ENCODE data around the gene ADD1.

The ADD1 gene

DNA sequence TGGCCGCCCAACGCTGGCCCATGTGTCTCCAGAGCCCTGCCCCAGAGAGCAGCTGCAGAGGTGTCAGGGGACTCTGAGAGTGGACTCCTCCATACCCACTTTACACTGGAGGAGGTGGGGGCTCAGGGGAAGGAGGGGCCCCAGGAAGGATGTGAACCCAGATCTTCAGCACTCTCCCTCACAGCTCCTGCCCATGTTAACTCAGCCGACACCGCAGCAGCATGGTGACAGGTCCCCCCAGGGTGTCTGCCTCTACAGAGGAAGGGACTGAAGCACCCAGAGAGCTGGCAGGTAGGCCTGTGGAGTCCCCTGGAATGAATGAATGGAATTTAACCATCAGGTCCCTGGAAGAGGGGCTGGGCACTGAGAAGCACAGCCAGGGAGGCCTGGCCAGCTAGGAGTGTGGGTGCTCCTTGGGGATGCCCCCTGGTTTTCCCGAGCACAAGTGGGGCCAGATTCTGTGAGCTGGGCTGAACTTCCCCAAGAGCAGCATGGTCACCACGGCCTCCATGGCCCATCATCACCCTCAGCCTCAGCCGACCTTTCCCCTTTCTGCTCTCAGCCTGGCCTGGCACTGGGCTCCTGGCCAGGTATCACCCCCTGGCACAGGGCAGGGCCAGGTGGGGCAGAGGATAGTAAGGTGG is 28.9 kb upstream of the ADD1 start:
- Histone ChIP-seq H3K4me3 (ENCODE audit: low read length in 2 of 2) (no peak overlapping the region), H3K36me3 (ENCODE audit: control insufficient read depth in 2 of 2, insufficient read depth in 2 of 2, low read length in 2 of 2) (no peaks in the 10 kb centered on the region), H3K9ac (ENCODE audit: low read depth in 1 of 2, low read length in 2 of 2) (no peak overlapping the region), H3K27me3 (ENCODE audit: control insufficient read depth in 2 of 2, insufficient read depth in 2 of 2, low read length in 2 of 2) (no peaks in the 10 kb centered on the region), H3K9me3 (ENCODE audit: control insufficient read depth in 2 of 2, low read length in 2 of 2) (no peaks in the 10 kb centered on the region), H3K4me1 (ENCODE audit: control insufficient read depth in 2 of 2, insufficient read depth in 2 of 2, low read length in 2 of 2) (peaks cover 23 to 25% of the 10 kb centered on the region in 2 donors), H3K27ac (ENCODE audit: low read depth in 2 of 2, low read length in 2 of 2) (no peak overlapping the region)

DNA sequence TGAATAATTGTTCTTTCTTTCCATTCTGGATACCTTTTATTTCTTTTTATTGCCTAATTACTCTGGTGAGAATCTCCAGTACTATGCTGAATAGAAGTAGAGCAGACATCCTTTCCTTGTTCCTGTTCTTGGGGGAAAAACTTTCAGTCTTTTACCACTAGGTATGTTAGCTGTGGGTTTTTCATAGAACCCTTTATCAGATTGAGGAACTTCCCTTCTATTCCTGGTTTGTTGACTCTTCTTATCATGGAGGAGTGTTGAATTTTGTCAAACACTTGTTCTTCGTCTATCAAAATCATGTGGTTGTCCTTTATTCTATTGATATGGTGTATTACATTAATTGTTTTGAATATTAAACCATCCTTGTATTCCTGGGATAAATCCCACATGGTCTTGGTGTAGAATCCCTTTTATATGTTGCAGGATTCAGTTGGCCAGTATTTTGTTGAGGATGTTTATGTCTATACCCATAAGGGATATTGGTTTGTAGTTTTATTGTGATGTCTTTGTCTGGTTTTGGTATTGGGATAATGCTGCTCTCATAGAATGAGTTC is 27.2 kb upstream of the ADD1 start:
- H3K4me3 ChIP-seq (ENCODE audit: low read length in 2 of 2) = no peak overlapping the region
- peaks cover 20% of the 10 kb centered on the region in 2 donors for H3K4me1 ChIP-seq (ENCODE audit: control insufficient read depth in 2 of 2, insufficient read depth in 2 of 2, low read length in 2 of 2)
- peaks cover 4 to 7% of the 10 kb centered on the region in 2 donors for H3K36me3 ChIP-seq (ENCODE audit: control insufficient read depth in 2 of 2, insufficient read depth in 2 of 2, low read length in 2 of 2)
- H3K9ac ChIP-seq (ENCODE audit: low read depth in 1 of 2, low read length in 2 of 2) = no peak overlapping the region
- H3K27me3 ChIP-seq (ENCODE audit: control insufficient read depth in 2 of 2, insufficient read depth in 2 of 2, low read length in 2 of 2) = no peaks in the 10 kb centered on the region
- H3K27ac ChIP-seq (ENCODE audit: low read depth in 2 of 2, low read length in 2 of 2) = no peak overlapping the region
- H3K9me3 ChIP-seq (ENCODE audit: control insufficient read depth in 2 of 2, low read length in 2 of 2) = no peaks in the 10 kb centered on the region

- no peaks in the 10 kb centered on the region for H3K9me3 ChIP-seq (ENCODE audit: control insufficient read depth in 2 of 2, low read length in 2 of 2)
- H3K4me3 ChIP-seq (ENCODE audit: low read length in 2 of 2) = peak overlapping the region in 1 of 2 donors; percentile 66
- H3K9ac ChIP-seq (ENCODE audit: low read depth in 1 of 2, low read length in 2 of 2) = no peak overlapping the region
- peaks cover 14 to 16% of the 10 kb centered on the region in 2 donors for H3K4me1 ChIP-seq (ENCODE audit: control insufficient read depth in 2 of 2, insufficient read depth in 2 of 2, low read length in 2 of 2)
- peaks cover 4 to 9% of the 10 kb centered on the region in 2 donors for H3K36me3 ChIP-seq (ENCODE audit: control insufficient read depth in 2 of 2, insufficient read depth in 2 of 2, low read length in 2 of 2)
- H3K27me3 ChIP-seq (ENCODE audit: control insufficient read depth in 2 of 2, insufficient read depth in 2 of 2, low read length in 2 of 2) = no peaks in the 10 kb centered on the region
- H3K27ac ChIP-seq (ENCODE audit: low read depth in 2 of 2, low read length in 2 of 2) = no peak overlapping the region
Measured at GRCh38 chr4:2817137-2817536, 26.5 kb upstream of the ADD1 start.

DNA sequence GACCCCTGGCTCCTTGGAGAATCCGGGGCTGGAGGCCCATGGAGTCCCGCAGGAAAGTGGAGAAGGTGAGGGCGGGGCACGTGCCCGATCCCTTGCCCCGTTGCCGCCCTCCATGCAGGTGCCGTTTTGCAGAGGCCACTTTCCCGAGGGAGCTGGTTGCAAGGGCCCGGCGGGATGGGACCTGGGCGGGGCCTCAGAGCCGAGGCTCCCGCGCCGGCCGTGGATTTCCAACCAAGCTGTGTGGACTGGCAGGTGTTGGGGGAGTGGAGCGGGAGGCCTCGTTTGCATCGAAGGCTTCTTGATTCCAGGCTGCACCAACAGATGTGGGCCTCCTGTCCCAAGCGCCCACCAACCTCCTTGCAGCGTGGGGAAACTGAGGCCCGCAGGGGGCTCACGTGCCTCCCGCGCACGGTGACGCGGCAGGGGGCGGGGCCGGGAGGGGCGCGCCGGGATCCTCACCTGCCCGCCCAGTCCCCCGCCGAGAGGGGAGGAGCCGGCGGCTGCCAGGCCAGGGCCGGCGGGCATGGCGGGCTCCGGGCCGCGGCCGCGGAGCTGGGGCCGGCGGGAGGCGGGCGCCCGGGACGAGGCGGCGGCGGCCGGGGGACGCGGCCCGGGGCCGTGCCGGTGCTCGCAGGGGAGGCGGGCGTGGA is 25.8 kb upstream of the ADD1 start:
- peaks cover 13 to 14% of the 10 kb centered on the region in 2 donors for H3K4me1 ChIP-seq (ENCODE audit: control insufficient read depth in 2 of 2, insufficient read depth in 2 of 2, low read length in 2 of 2)
- H3K4me3 ChIP-seq (ENCODE audit: low read length in 2 of 2) = peak overlapping the region; percentile 62 to 66
- peak overlapping the region in 1 of 2 donors; percentile 71 for H3K9ac ChIP-seq (ENCODE audit: low read depth in 1 of 2, low read length in 2 of 2)
- peak overlapping the region; percentile 11 to 32 for H3K27ac ChIP-seq (ENCODE audit: low read depth in 2 of 2, low read length in 2 of 2)
- H3K9me3 ChIP-seq (ENCODE audit: control insufficient read depth in 2 of 2, low read length in 2 of 2) = no peaks in the 10 kb centered on the region
- H3K27me3 ChIP-seq (ENCODE audit: control insufficient read depth in 2 of 2, insufficient read depth in 2 of 2, low read length in 2 of 2) = no peaks in the 10 kb centered on the region
- peaks cover 10 to 16% of the 10 kb centered on the region in 2 donors for H3K36me3 ChIP-seq (ENCODE audit: control insufficient read depth in 2 of 2, insufficient read depth in 2 of 2, low read length in 2 of 2)

- H3K4me3 ChIP-seq (ENCODE audit: low read length in 2 of 2) = peak overlapping the region; percentile 62
- H3K9ac ChIP-seq (ENCODE audit: low read depth in 1 of 2, low read length in 2 of 2) = peak overlapping the region in 1 of 2 donors; percentile 71
- no peaks in the 10 kb centered on the region for H3K27me3 ChIP-seq (ENCODE audit: control insufficient read depth in 2 of 2, insufficient read depth in 2 of 2, low read length in 2 of 2)
- peaks cover 15 to 22% of the 10 kb centered on the region in 2 donors for H3K36me3 ChIP-seq (ENCODE audit: control insufficient read depth in 2 of 2, insufficient read depth in 2 of 2, low read length in 2 of 2)
- H3K9me3 ChIP-seq (ENCODE audit: control insufficient read depth in 2 of 2, low read length in 2 of 2) = no peaks in the 10 kb centered on the region
- no peak overlapping the region for H3K27ac ChIP-seq (ENCODE audit: low read depth in 2 of 2, low read length in 2 of 2)
- peaks cover 9 to 12% of the 10 kb centered on the region in 2 donors for H3K4me1 ChIP-seq (ENCODE audit: control insufficient read depth in 2 of 2, insufficient read depth in 2 of 2, low read length in 2 of 2)
Measured at GRCh38 chr4:2818351-2818939, 25.2 kb upstream of the ADD1 start.

DNA sequence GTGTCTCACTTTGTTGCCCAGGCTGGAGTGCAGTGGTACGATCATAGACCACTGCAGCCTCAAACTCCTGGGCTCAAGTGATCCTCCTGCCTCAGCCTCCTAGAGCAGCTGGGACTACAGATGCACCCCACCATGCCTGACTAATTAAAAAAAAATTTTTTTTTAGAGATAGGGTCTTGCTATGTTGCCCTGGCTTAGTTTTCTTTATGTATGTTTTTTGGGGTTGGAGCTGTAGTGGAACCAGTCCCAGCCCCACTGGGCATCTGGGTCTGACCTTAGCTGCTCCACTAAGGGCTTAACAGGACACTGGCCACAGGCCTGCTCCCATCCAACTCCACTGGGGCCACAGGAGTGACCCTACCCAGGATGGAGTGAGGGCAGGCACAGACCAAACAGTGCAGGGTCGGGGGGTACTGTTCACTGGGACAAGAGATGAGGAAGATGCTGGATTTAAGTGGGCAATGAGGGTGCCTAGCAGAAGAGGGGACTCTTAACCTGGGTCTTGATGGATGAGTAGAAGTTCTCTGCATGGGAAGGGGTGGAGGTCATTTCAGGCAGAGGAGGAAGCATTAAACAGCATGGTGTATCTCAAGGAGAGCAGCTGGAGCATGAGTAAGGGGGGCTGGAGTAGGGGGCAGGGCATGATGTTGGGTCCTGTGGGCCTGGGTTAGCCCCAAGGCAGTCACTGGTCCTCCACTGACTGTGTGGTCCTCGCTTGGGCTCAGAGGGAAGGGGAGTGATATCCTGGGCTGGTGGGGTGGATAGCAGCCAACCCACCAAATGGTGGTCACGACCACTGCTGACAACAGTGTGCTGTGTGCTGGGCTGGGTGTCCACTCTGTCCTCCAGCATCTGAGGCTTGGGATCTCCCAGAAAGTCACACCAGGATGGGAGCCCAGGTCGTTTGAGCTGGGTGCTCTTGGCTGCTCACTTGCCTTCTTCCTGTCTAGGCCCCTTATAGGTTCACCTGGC is 24.1 kb upstream of the ADD1 start:
- Histone ChIP-seq H3K9ac (ENCODE audit: low read depth in 1 of 2, low read length in 2 of 2) (no peak overlapping the region), H3K27ac (ENCODE audit: low read depth in 2 of 2, low read length in 2 of 2) (no peak overlapping the region), H3K4me3 (ENCODE audit: low read length in 2 of 2) (peak overlapping the region in 1 of 2 donors; percentile 62), H3K4me1 (ENCODE audit: control insufficient read depth in 2 of 2, insufficient read depth in 2 of 2, low read length in 2 of 2) (peaks cover 6 to 9% of the 10 kb centered on the region in 2 donors), H3K9me3 (ENCODE audit: control insufficient read depth in 2 of 2, low read length in 2 of 2) (no peaks in the 10 kb centered on the region), H3K36me3 (ENCODE audit: control insufficient read depth in 2 of 2, insufficient read depth in 2 of 2, low read length in 2 of 2) (peaks cover 26 to 33% of the 10 kb centered on the region in 2 donors), H3K27me3 (ENCODE audit: control insufficient read depth in 2 of 2, insufficient read depth in 2 of 2, low read length in 2 of 2) (no peaks in the 10 kb centered on the region)

DNA sequence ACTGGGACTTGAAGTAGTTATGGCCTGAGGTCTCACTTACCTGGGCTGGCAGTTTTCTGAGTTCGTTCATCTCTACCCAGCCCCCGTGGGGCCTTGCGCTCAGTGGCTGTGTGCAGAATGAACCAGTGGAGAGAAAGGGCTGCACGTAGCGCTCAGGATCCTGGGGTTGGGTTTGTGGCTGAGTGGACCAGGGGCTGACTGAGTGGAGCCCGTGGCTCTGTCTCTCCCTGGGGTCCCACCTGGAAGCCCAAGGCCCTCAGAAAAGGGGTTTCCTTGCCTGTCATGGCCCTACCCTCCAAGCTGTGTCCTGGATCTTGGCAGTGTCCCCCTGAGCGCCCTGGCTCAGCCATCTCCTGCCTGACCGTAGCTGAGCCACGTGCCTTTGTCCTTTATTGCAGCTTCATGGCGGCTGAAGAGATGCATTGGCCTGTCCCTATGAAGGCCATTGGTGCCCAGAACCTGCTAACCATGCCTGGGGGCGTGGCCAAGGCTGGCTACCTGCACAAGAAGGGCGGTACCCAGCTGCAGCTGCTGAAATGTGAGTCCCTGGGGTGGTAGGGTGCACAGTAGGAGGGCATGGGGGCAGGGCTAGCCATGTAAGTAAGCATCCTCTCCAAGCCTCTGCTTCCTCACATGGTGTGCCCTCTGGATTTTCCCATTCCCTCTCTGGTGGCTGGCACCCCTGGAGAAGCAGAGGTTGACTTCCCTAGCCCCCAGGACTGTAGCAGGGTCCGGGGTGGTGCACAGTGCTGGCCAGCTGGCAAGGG is 23.2 kb upstream of the ADD1 start:
- Histone ChIP-seq H3K9me3 (ENCODE audit: control insufficient read depth in 2 of 2, low read length in 2 of 2) (no peaks in the 10 kb centered on the region), H3K4me1 (ENCODE audit: control insufficient read depth in 2 of 2, insufficient read depth in 2 of 2, low read length in 2 of 2) (peaks cover 6 to 9% of the 10 kb centered on the region in 2 donors), H3K27ac (ENCODE audit: low read depth in 2 of 2, low read length in 2 of 2) (no peak overlapping the region), H3K36me3 (ENCODE audit: control insufficient read depth in 2 of 2, insufficient read depth in 2 of 2, low read length in 2 of 2) (peaks cover 34 to 42% of the 10 kb centered on the region in 2 donors), H3K9ac (ENCODE audit: low read depth in 1 of 2, low read length in 2 of 2) (no peak overlapping the region), H3K27me3 (ENCODE audit: control insufficient read depth in 2 of 2, insufficient read depth in 2 of 2, low read length in 2 of 2) (no peaks in the 10 kb centered on the region), H3K4me3 (ENCODE audit: low read length in 2 of 2) (no peak overlapping the region)

DNA sequence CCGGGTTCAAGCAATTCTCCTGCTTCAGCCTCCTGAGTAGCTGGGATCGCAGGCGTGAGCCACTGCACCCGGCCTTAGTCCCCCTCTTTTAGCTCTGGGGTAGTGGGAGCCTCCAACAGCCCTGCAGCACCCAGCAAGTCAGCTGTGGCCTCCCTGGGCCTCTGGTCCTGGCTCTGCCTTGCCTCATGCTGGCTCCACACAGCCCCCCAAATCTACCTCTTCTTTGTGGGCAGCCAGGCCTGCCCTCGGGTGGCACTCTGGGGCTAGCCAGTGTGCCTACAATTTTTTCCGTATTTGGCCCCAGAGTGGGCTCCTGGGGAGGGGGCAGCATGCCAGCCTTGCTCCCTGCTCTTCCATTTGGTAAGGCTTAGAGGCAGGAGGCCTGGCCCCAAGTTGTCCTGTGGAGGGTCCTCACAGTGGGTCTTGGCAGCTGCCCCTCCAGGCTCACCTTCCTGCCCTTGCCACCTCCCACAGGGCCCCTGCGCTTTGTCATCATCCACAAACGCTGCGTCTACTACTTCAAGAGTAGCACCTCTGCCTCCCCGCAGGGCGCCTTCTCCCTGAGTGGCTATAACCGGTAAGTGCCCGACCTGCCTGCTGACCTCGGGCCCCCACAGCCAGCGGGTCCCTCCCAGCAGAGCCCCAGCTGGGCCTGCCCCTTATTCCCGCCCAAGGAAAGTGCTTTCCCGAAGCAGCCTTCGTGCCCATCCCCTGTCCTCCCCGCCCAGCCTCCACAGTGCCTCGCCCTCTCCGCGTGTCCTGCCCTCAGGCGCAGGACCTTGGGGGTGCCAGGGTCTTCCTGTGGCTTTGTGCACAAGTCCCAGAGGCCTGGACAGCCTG is 21.0 kb upstream of the ADD1 start:
- Histone ChIP-seq H3K27ac (ENCODE audit: low read depth in 2 of 2, low read length in 2 of 2) (no peak overlapping the region), H3K27me3 (ENCODE audit: control insufficient read depth in 2 of 2, insufficient read depth in 2 of 2, low read length in 2 of 2) (no peaks in the 10 kb centered on the region), H3K9ac (ENCODE audit: low read depth in 1 of 2, low read length in 2 of 2) (no peak overlapping the region), H3K4me3 (ENCODE audit: low read length in 2 of 2) (no peak overlapping the region), H3K9me3 (ENCODE audit: control insufficient read depth in 2 of 2, low read length in 2 of 2) (no peaks in the 10 kb centered on the region), H3K36me3 (ENCODE audit: control insufficient read depth in 2 of 2, insufficient read depth in 2 of 2, low read length in 2 of 2) (peaks cover 54 to 55% of the 10 kb centered on the region in 2 donors), H3K4me1 (ENCODE audit: control insufficient read depth in 2 of 2, insufficient read depth in 2 of 2, low read length in 2 of 2) (peaks cover under 1 to 2% of the 10 kb centered on the region in 2 donors)
